Measurements from ENCODE around the gene SDCCAG8.

- TF ChIP-seq, protein P1, sequence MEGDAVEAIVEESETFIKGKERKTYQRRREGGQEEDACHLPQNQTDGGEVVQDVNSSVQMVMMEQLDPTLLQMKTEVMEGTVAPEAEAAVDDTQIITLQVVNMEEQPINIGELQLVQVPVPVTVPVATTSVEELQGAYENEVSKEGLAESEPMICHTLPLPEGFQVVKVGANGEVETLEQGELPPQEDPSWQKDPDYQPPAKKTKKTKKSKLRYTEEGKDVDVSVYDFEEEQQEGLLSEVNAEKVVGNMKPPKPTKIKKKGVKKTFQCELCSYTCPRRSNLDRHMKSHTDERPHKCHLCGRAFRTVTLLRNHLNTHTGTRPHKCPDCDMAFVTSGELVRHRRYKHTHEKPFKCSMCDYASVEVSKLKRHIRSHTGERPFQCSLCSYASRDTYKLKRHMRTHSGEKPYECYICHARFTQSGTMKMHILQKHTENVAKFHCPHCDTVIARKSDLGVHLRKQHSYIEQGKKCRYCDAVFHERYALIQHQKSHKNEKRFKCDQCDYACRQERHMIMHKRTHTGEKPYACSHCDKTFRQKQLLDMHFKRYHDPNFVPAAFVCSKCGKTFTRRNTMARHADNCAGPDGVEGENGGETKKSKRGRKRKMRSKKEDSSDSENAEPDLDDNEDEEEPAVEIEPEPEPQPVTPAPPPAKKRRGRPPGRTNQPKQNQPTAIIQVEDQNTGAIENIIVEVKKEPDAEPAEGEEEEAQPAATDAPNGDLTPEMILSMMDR (IDR thresholded peaks at IDR 0.05) = no peak
- no peak for TF ChIP-seq POLR2AphosphoS5 (IDR thresholded peaks at IDR 0.05)
- TF ChIP-seq POLR2A (IDR thresholded peaks at IDR 0.05) = no peak
Observed at GRCh38 chr1:243364330-243364729, 108.5 kb downstream of the SDCCAG8 start.
